HG03097 (cell line): ENCODE measurements around the gene SLC2A4.
A peak's percentile ranks its signal among the peaks of the same experiment; 100 is the strongest.
"Not testable (repeated sequence)": the region's sequence is repeated elsewhere in the genome, so short reads cannot be mapped to it uniquely, and the experiment has no call there.

Experiments used
- ATAC-seq: cut with Tn5 transposase; IDR thresholded peaks from one replicate; pipeline ENCODE4 v1.9.1; 2021; ENCODE audit not compliant: unreplicated experiment, low FRiP score

SLC2A4 gene

GRCh38 chr17:7281074-7281952, at the start of gene SLC2A4:
Gene SLC2A4, plus strand, starts transcription at chr17:7281718. Its CDS starts 217 bp downstream, at chr17:7281935.
- no peak for ATAC-seq

DNA sequence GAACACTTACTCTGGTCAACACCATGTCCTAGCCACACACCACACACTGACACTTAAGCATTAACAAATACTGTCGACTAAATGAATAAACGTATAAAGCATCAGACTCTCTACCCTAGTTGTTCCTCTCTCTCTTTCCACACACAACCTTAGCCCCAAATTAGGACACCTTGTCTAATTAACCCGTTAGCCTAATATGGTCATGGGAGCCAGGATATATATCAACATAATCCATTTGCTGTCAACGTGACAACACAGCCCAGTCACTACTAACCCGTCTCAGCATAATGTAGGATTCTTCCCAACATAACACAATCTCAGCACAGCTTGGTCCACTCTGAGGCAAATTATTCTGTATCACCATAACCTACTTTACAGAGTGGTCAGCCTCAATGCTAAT, 49.4 kb upstream of the SLC2A4 start:
- ATAC-seq, result no peak

DNA sequence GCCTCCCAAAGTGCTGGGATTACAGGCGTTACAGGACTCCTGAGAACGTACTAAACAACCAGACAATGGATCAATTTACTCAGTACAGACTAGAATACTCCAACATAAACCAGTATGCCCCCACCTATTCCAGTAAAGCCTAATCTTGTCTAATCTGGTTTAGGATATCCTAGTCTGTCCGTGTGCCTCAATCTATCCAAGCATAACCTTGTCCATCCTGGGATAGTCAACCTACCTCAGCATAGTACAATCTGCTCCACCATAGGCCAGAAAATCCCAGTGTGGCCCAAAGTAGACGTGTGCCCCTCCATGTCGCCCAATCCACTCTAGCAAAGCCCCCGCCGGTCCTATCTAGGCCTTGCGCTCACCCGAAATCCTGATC, 47.8 kb upstream of the SLC2A4 start:
- ATAC-seq, result peak; percentile 6

DNA sequence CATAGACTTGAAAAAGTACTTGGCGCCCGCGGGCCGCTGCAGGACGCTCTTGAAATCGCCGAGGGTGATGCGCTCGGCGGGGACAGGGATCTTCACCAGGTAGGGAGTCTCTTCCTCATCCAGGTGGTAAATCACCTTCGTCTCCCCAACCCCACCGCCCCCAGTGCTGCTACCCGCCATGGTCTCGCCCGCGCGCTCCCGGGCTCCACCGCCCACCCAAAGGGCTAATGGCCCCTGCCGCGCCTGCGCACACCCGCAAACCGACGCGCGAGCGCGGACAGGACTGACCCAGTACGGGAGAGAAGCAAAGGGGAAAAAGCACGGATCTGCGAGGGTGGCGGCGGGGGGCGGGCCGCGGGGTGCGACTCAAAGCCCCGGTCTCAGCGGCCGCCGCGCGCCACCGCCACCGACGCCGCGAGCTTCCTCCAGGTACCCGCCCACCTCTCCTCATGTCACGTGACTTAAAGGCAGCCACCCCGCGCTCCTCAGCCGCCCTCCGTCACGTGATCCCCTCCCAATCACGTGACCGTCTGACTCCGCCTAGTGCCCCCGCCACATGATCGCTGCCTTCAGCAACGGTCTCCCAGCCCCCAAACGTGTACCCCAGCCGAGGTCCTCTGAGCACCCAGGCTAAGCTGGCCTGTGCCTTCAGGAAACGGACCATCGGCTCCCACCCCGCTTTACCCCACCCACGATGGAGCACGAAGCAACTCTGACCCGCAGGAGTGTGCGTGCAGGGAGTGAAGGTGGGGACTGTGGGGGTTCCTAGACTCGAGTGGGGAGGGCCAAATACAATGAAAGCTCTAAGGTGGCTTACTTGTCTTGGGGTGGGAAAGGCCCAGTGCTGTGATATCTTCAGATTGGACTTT, 47.2 kb upstream of the SLC2A4 start, which contains the start of gene DVL2:
TSS of gene DVL2 (minus strand) at position 435 of the 869 bp plus-strand sequence. CDS start at position 180, 255 bp downstream.
- ATAC-seq, result peak; percentile 54

DNA sequence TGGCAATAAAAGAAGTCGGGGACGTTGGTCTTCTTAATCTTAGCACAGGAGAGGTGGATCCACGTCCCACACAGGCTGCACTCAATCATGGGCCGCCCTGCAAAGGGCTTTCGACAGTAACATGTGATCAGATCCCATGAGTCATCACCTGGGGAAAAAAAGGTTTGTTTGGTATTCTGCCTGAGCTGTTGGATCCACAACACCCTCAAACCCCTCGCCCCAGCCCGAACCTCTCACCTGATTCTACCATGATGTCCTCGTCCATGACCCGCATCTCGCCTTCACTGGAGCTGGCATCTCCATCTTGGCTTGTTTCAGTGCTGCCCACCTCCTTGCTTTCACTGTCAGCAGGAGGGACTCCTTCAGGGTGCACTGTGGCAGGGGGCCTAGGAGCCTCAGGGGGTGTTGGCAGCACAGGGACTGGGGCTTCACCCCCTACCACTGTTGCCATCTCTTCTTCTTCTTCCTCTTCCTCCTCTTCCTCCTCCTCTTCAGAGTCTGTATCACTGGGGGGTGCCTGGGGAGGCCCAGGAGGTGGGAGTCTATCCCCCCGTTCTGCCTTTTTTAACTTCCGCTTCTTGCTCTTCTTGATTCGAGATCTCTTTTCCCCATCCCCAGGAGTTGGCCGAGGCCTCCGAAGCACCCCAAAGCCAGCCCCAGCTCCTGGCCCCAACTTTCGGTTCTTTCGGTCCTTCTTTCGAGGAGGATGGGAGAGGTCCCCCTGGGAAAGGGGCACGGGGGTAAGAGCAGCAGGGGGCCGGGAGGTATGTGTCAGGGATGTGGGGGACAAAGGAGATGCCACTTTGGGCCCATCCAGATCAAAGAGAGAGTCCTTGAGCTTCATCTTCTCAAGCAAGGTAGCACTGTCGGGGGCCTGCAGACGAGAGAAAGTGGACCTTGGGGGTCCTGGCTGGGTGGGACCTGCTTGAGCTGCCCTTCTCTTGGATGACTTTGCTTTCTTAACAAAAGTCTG, 45.5 kb upstream of the SLC2A4 start:
- ATAC-seq, result no peak

DNA sequence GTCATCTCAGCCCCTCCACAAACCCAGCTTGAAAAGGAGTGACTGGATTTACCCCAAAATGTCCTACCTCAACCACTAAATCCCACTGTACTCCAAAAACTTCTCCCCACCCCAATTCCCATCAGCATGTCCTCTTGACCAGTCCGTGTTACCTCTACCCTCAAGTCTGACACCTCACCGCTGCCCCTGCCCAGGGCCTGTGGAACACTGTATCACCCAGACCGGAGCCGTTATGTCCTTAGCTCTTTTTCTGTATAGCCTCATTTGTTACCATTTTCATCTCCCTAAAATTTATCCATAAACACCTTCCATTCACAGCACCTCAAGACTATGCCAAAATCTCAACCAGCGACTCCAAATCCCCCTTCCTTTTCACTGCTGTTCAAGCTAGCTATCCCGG, 44.7 kb upstream of the SLC2A4 start:
- ATAC-seq, result no peak

DNA sequence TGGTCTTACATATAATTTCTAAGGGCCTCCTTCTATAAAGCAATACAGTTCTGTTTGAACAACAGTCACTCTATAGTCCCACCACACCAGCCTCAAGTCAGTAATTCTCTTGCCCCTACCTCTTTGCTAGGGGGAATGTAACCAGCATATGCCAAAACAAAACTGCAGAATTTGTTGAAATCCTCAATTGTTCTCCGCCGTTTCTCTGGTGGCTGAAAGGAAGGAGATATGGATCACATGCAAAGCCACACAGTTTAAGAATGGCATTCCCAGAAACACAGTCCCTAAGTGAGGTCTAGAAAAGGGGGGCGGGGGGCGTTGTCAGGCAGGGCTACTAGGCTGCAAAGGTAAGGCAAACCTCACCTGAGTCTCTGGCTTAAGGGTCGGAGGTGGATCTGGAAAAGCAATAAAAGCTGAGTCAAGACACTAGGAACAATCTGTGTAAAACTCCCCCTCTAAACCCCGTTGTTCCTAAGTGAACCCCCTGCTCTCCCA, 44.2 kb upstream of the SLC2A4 start:
- ATAC-seq, result no peak

DNA sequence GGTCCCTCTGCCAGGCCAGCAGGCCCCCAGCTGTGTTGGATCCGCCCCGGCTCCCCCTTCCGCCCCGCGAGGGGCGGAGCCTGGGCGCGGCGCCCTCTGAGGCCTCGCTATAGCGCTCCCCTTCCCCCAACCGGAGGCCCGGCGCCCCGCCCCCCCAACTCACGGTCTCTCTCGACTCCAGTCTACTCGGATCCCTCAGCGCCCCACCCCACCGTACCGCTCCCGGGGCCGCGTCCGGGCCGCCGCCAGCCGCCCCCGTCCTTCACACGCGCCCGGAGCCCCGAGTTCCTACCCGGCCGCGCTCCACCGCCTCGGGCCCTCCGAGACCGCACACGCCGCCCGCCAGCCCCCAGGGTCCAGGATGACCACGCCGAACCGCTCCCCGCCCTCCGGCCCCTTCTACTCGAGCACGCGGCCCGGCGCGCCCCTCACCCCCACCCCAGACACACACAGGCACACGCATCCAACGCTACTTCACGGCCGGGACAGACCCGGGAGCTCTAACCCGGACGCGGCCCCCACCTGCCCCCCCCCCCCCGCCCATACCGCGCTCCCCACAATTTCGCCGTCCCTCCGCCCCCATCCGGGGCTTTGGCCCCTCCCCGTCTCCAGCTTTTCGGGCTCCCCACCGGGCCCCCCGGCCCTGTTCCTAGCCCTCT, 43.6 kb upstream of the SLC2A4 start:
- no peak for ATAC-seq

DNA sequence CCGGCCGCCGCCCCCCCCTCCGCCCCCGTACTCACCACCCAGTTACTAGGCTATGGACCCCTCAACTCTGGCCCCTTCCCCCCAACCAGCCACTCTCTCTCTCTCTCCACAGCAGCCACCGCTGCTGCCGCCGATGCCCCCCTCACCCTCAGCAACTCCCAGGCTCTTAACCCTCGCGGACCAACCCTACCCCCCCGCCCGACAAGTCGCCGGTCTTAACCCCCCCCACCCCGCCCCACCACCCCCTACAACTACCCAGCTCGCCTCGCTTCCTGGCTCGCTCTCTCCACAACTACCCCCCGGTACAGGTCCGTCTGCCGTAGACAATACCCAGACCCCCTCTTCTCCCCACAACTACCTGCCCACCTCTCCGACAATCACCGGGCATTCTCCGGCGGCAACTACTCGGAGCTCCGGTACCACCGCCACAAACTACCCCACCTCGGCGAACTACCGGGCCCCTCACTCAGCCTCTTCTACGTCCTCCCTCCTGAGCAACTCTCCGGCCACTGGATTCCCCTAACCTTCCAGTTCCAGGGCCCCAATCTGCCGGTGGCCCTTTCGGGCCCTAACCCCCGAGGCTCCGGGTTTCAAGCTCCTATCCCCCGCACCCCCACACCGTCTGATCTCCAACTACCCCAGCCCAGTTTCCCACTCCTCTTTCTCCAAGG, 43.0 kb upstream of the SLC2A4 start:
- no peak for ATAC-seq

DNA sequence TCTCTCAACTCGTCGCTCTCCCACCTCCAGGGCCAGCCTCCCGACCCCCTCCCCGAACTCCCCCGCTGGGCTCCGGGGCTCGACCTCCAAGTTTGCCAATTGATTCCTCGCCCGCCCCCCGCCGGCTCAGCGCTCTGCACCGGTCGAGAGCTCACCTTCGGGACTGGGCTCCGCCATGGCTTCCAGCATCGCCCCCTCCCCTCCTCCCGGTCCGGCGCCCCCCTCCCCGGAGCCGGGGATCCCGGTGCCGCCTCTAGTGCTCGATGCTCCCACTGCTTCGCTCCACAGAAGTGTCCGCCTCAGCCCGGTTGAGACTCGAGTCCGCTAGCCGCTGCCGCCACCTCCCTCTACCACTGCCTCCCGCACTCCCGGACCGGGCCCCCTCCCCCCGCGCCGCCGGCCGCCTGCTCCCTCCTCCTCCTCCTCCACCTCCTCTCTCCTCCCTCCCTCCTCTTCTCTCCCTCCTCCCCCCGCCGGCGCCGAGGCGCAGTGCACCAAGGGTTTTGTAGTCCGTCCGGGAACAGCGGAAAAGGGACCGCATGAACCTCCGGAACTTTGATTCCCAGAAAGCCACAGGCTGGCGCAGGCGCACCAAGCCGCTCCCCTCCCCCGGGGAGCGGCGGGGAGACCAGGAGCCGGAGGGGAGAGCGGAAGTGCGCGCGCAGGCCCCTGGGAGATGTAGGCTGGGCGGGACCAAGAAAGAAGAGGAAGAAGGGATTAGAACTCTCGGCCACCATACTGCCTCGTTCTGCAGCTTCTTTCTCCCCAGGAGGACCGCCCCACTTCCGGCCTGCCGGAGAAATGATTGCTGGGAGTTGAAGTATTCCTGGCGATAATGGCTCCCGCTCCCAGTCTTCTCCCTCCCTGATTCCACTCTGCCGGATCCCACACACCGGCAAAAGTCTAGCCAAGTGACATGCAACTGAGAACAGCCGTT, 42.2 kb upstream of the SLC2A4 start, which contains the start of gene PHF23:
TSS of gene PHF23 (minus strand) at position 367 of the 937 bp plus-strand sequence. CDS start at position 189, 178 bp downstream.
- ATAC-seq, result peak; percentile 47

DNA sequence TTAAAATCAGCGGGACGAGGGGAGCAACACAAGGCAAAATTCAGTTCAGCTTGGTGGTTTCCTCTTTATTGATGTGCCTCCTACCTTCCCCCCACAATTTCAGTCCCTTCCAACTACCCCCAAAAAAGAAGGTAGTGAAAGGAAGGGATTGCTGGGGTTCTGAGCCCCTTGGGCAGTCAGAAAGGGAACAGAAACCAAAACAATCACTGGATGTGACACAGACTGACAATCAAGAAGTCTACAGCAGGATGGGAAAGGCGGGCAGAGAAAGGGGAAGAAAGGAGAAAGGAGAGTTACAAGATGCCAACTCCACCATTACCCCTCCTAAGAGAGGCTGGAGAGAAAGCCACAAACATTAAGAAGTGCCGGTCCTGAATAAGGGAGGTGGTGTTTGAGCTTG, 41.1 kb upstream of the SLC2A4 start:
- ATAC-seq, result no peak

- no peak for ATAC-seq
These were observed 40.3 kb upstream of the SLC2A4 start for GRCh38 chr17:7241090-7241733.

- peak; percentile 35 for ATAC-seq
These were observed 39.5 kb upstream of the SLC2A4 start, which contains the start of gene GABARAP for GRCh38 chr17:7241783-7242716. Gene GABARAP, minus strand, starts transcription at chr17:7242449. Its CDS starts 119 bp downstream, at chr17:7242330.

- peak; percentile 43 for ATAC-seq
These were observed 38.6 kb upstream of the SLC2A4 start for GRCh38 chr17:7242717-7243452.

- ATAC-seq, result no peak
These were observed 38.1 kb upstream of the SLC2A4 start for GRCh38 chr17:7243453-7243729.

GRCh38 chr17:7243838-7244237, 37.7 kb upstream of the SLC2A4 start:
- ATAC-seq, result not testable (repeated sequence)
